Activated T-cell treated with anti-CD3 and anti-CD28 coated beads for 1 hour (primary cell): ENCODE results near the gene PCDHA4.

ENCODE experiments used
- DNase-seq: peaks from one replicate; pipeline ENCODE4 v3.0.0-alpha.2; 2020; ENCODE audit warnings: low read depth

Gene PCDHA4

GRCh38 chr5:140857177-140857986 lies 50.5 kb downstream of the PCDHA4 start:
- DNase-seq = no peak

- DNase-seq = no peak
Measured at GRCh38 chr5:140857987-140858240, 51.0 kb downstream of the PCDHA4 start.

GRCh38 chr5:140862441-140863295 lies 55.8 kb downstream of the PCDHA4 start:
- DNase-seq = no peak
